Right forelimb (tissue), 1 donor: ENCODE measurements around the gene MZT2B.
"Not testable (repeated sequence)": the region's sequence is repeated elsewhere in the genome, so short reads cannot be mapped to it uniquely, and the experiment has no call there.

Experiments used
- DNase-seq: peaks from one replicate; pipeline ENCODE4 v3.0.0-alpha.2; 2018

The MZT2B gene

GRCh38 chr2:130152816-130153595 is 29.1 kb upstream of the MZT2B start:
- no peak for DNase-seq

- DNase-seq: not testable (repeated sequence)
Observed at GRCh38 chr2:130153721-130154422, 28.2 kb upstream of the MZT2B start.

GRCh38 chr2:130154423-130154770 is 27.7 kb upstream of the MZT2B start:
- not testable (repeated sequence) for DNase-seq

GRCh38 chr2:130154773-130155765 is 27.0 kb upstream of the MZT2B start:
- DNase-seq: no peak

GRCh38 chr2:130155956-130156623 is 26.0 kb upstream of the MZT2B start:
- DNase-seq: not testable (repeated sequence)

- DNase-seq: no peak
Observed at GRCh38 chr2:130156624-130157004, 25.4 kb upstream of the MZT2B start.

GRCh38 chr2:130157354-130157753 is 24.7 kb upstream of the MZT2B start:
- not testable (repeated sequence) for DNase-seq

GRCh38 chr2:130157825-130158514 is 24.1 kb upstream of the MZT2B start:
- DNase-seq: not testable (repeated sequence)

GRCh38 chr2:130158631-130159030 is 23.4 kb upstream of the MZT2B start:
- no peak for DNase-seq

- not testable (repeated sequence) for DNase-seq
Observed at GRCh38 chr2:130159376-130159775, 22.7 kb upstream of the MZT2B start.

- no peak for DNase-seq
Observed at GRCh38 chr2:130160131-130160530, 21.9 kb upstream of the MZT2B start.

- DNase-seq: not testable (repeated sequence)
Observed at GRCh38 chr2:130160838-130161705, 21.0 kb upstream of the MZT2B start.

GRCh38 chr2:130162486-130162885 is 19.6 kb upstream of the MZT2B start:
- not testable (repeated sequence) for DNase-seq

- no peak for DNase-seq
Observed at GRCh38 chr2:130162968-130163367, 19.1 kb upstream of the MZT2B start.

- DNase-seq: no peak
Observed at GRCh38 chr2:130165293-130166016, 16.6 kb upstream of the MZT2B start.

GRCh38 chr2:130166611-130167010 is 15.5 kb upstream of the MZT2B start:
- not testable (repeated sequence) for DNase-seq

GRCh38 chr2:130169163-130169562 is 12.9 kb upstream of the MZT2B start:
- DNase-seq: not testable (repeated sequence)

GRCh38 chr2:130169896-130170295 is 12.2 kb upstream of the MZT2B start:
- no peak for DNase-seq

- not testable (repeated sequence) for DNase-seq
Observed at GRCh38 chr2:130174866-130175265, 7.2 kb upstream of the MZT2B start.
